HL-60 (cell line): Measurements from ENCODE around the gene GPD1L.

ENCODE experiments used
- CTCF ChIP-seq: IDR thresholded peaks from one replicate; pipeline ENCODE4 v1.5.1; 2011; ENCODE audit warnings: low read length, control low read depth, inconsistent platforms; ENCODE audit not compliant: insufficient read depth
- REST ChIP-seq: IDR thresholded peaks from 2 replicates; pipeline ENCODE4 v1.6.1; 2012; ENCODE audit warnings: low read depth; ENCODE audit not compliant: insufficient replicate concordance

GRCh38 chr3:32132706-32133105, 26.3 kb downstream of the GPD1L start:
- TF ChIP-seq CTCF: no peak
- no peak for TF ChIP-seq REST
